GM19043 (cell line): ENCODE measurements around the gene NR5A1.

Experiments
- ATAC-seq: cut with Tn5 transposase; IDR thresholded peaks from one replicate; pipeline ENCODE4 v1.9.1; 2021; ENCODE audit warnings: low read depth; ENCODE audit not compliant: unreplicated experiment

NR5A1 gene

DNA sequence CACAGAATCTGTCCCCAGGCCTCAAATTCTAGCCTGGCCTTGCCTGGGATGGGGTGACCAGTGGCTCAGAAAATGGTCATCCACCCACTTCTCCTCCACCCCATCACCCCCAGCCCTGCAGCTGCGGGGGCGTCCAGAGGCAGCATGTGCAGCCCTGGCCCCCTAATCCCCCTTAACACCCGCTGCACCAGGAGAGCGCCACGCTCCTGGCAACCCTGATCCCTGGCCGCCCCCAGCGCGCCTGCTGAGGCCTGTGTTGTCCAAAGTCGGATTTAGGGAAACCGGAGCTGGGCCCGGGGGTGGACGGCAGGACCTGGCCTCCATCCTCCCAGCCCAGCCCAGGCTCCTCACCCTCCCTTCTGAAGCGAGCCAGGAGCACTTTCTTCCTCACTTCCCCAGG is 22.0 kb downstream of the NR5A1 start:
- ATAC-seq: no peak

- no peak for ATAC-seq
Measured at GRCh38 chr9:124483481-124483880, 23.7 kb downstream of the NR5A1 start.

DNA sequence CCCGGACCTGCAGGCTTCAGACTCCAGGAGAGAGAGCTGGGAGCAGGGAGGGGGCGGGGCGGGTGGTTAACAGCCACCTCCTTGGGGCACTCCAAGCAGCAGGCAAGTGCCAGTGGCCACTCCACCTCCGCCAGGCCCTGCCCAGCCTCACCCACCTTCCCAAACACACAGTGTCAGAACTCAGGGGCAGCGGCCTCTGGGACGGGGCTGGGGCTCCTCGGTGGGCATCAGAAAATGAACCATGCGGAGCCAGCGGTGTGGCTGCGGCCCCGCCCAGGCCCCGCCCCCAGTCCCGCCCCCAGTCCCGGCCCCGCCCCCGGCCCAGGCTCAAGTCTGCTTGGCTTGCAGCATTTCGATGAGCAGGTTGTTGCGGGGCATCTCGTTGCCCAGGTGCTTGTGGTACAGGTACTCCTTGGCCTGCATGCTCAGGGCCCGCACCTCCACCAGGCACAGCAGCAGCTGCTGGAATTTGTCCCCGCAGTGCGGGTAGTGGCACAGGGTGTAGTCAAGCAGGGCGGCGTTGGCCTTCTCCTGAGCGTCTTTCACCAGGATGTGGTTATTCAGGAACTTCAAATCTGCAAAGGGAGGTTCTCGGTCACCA is 24.7 kb downstream of the NR5A1 start:
- ATAC-seq: no peak

DNA sequence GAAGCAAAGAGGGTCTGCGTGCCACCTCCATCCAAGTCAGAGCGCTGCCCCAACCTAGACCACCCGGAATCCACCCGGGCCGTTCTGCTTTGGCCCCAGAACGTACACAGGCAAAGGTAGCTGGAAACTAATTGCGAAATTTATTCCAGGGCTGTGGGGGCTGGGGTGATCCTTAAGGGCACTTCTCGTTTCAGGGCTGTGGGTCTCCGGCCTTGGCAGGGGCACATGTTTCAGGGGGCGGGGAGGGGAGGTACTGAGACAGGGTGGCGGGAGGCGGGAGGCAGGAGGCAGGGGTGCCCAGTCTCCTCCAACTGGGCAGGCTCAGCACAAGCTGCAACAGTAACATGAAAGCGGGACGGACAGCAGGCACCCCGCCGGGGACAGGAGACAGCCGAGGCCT is 26.1 kb downstream of the NR5A1 start:
- ATAC-seq: no peak

DNA sequence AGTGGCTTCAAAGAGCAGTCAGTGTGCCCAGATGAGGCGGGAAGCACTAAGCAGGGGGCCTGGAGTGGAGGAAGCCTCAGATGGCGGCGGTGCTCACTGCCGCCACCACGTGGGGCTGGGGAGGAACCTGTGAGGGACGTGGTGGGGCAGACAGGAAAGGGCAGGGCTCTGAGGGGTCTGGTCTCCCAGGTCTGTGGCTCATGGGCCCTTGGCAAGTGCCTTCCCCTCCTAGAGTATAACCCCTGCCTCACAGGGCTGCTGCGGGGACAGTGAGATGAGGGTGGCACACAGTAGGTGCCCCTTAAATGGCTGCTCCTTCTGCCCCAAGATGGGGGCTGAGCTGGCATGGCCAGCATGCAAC is 26.6 kb downstream of the NR5A1 start:
- no peak for ATAC-seq

GRCh38 chr9:124479947-124480620 is 27.1 kb downstream of the NR5A1 start:
- no peak for ATAC-seq

GRCh38 chr9:124479371-124479770 is 27.8 kb downstream of the NR5A1 start:
- no peak for ATAC-seq

- no peak for ATAC-seq
Measured at GRCh38 chr9:124478354-124478753, 28.8 kb downstream of the NR5A1 start.

DNA sequence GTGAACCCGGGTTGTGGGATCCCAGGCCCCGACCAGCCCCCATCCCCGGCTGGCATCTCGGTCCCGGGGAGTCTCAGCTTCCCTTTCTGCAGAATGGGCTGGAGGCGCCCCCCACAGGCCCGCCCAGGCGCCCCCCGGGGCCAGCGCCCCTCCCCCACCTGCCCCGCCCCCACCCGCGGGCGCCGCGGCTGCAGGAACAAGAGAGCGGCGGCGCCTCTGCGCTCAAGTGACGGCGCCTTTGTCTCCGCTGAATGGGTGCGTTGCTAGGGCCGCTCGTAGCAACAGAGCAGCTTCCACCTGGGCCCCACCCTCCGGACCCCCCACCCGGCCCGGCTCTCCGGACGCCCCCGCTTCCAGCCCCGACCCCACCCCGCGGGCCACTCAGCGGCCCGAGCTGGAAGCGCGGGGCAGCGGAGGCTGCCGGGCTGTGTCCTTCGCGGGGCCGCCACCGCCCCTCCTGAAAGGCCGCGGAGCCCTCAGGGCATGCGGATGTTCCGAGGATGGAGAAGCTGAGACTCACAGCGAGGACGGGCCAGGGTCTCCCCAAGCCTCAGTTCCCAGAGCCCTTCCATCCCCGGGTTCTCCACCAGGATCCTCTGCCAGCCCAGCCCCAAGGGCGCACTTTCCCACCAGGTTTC is 29.4 kb downstream of the NR5A1 start:
- no peak for ATAC-seq

DNA sequence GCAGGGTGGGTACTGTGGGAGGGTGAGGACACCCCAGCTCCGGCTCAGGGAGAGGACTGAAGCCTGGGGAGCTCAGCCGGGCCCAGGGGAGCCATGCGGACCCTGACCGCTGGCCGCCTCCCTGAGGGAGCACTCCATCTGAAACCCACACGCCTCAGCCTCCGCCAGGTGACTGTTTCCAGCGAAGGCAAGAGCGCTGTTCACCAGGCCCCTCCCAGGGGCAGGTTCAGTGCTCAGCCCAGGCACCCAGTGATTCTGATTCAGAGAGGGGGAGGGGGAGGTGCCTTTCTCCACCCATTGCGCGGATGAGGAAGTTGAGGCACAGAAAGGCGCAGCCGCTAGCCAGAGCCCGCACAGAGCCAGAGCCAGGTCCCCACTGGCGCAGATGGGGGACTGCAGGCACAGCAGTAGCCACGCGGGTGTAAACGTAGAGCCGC is 30.0 kb downstream of the NR5A1 start:
- no peak for ATAC-seq

GRCh38 chr9:124475868-124476690 is 31.1 kb downstream of the NR5A1 start:
- ATAC-seq: no peak

GRCh38 chr9:124475158-124475867 is 31.9 kb downstream of the NR5A1 start:
- ATAC-seq: no peak

- ATAC-seq: no peak
Measured at GRCh38 chr9:124474151-124474550, 33.0 kb downstream of the NR5A1 start.

- ATAC-seq: no peak
Measured at GRCh38 chr9:124473310-124473709, 33.9 kb downstream of the NR5A1 start.

DNA sequence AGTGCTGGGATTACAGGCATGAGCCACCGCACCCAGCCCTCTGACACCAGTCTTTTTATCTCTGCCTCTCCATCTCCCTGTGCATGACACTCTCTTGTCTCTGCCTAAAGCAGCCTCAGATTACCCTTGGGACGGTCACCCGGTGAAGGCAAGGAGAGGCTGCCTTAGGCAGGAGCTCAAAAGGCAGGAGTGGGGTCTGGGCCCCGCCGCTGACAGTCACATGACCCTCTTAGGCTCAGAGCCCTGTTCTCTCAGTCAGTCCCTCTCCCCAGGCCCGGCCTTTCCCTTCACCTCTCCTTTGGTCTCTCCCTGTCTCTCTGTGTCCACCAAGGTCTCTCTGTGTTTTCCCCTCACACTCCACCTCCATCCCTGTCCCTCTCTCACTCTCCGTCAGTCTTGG is 34.4 kb downstream of the NR5A1 start:
- no peak for ATAC-seq

DNA sequence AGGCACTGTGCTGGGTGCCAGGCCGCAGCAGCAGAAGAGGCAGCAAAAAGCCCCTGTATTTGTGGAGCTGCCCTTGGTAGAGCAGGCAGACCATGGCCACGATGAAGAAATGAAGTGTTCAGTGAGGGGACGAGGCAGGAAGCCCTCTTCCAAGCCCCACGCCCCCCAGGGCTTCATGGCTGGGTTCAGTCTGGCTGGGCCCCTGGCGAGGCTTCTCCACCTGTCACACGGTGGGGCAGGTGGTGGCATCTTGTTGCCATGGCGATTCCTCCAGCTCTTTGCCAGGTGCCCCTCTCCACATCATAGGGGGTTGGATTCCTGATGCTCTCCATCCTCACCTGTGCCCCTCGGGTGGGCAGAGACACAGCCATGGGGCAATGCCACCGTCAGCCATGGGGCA is 35.4 kb downstream of the NR5A1 start:
- no peak for ATAC-seq

GRCh38 chr9:124470726-124471125 is 36.5 kb downstream of the NR5A1 start:
- no peak for ATAC-seq

DNA sequence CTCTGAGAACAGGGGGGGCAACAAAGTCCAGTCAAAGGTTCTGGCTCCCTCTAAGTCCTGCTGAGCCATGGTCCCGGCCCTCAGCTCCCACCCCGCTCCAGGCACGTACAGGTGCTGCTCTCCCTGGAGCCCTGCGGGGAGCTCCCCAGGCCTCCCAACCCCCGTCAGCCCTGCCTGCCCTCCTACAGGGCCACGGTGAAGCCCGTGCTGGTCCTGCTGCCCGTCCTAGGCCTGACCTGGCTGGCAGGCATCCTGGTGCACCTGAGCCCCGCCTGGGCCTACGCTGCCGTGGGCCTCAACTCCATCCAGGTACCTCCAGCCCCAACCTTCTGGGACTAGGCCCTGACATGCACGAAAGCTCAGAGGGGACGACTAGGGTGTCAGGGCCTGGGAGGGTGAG is 36.9 kb downstream of the NR5A1 start:
- ATAC-seq: no peak

GRCh38 chr9:124469011-124469832 is 38.0 kb downstream of the NR5A1 start:
- ATAC-seq: no peak
